Measurements from ENCODE around the gene S100A9.
"Not testable (repeated sequence)": the region's sequence is repeated elsewhere in the genome, so short reads cannot be mapped to it uniquely, and the experiment has no call there.

S100A9 gene

GRCh38 chr1:153346077-153346723 is 11.5 kb upstream of the S100A9 start:
- no peak overlapping the region for H3K4me3 ChIP-seq (ENCODE audit: low read depth, low read length)
- DNase-seq (ENCODE audit: low read depth), result no peak
- TF ChIP-seq, protein P1, sequence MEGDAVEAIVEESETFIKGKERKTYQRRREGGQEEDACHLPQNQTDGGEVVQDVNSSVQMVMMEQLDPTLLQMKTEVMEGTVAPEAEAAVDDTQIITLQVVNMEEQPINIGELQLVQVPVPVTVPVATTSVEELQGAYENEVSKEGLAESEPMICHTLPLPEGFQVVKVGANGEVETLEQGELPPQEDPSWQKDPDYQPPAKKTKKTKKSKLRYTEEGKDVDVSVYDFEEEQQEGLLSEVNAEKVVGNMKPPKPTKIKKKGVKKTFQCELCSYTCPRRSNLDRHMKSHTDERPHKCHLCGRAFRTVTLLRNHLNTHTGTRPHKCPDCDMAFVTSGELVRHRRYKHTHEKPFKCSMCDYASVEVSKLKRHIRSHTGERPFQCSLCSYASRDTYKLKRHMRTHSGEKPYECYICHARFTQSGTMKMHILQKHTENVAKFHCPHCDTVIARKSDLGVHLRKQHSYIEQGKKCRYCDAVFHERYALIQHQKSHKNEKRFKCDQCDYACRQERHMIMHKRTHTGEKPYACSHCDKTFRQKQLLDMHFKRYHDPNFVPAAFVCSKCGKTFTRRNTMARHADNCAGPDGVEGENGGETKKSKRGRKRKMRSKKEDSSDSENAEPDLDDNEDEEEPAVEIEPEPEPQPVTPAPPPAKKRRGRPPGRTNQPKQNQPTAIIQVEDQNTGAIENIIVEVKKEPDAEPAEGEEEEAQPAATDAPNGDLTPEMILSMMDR (IDR thresholded peaks at IDR 0.05; ENCODE audit: control insufficient read depth, extremely low read depth, insufficient read depth), result no peak

GRCh38 chr1:153347049-153347448 is 10.6 kb upstream of the S100A9 start:
- H3K4me3 ChIP-seq (ENCODE audit: low read depth, low read length); DNase-seq (ENCODE audit: low read depth): not testable (repeated sequence)

DNA sequence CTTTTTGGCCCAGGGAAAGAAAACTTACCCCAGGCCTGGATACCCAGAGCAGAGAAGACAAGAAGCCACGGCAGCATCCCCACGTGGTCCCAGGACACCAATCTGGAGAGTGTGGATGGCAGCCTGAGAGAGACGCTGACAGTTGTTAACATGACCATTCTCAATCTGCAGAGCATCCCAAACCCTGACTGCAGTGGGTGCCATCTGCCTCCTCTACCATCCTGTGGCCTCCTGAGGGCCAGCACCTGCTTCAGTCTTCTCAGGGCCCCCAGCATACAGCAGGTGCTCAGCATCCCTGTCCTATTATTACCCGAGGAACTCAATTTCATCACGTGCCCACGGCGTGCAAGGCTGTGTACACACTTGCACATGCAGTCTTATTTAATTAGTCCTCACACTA is 9.8 kb upstream of the S100A9 start:
- H3K4me3 ChIP-seq (ENCODE audit: low read depth, low read length), result no peak overlapping the region
- TF ChIP-seq, protein P1 (IDR thresholded peaks at IDR 0.05; ENCODE audit: control insufficient read depth, extremely low read depth, insufficient read depth), result no peak
- DNase-seq (ENCODE audit: low read depth), result no peak

- DNase-seq (ENCODE audit: low read depth), result no peak
- H3K4me3 ChIP-seq (ENCODE audit: low read depth, low read length), result no peak within 1 kb of the TSS
- TF ChIP-seq, protein P1 (IDR thresholded peaks at IDR 0.05; ENCODE audit: control insufficient read depth, extremely low read depth, insufficient read depth), result 0 out of 2 replicates have a peak, but pooled peaks have one; percentile 7
Measured at GRCh38 chr1:153348511-153349362, 8.9 kb upstream of the S100A9 start, which contains the start of gene PGLYRP4. Gene PGLYRP4 (minus strand): TSS chr1:153348841. CDS start chr1:153347932, 909 bp downstream.

- no peak for DNase-seq (ENCODE audit: low read depth)
- no peak overlapping the region for H3K4me3 ChIP-seq (ENCODE audit: low read depth, low read length)
- TF ChIP-seq, protein P1 (IDR thresholded peaks at IDR 0.05; ENCODE audit: control insufficient read depth, extremely low read depth, insufficient read depth), result no peak
Measured at GRCh38 chr1:153349363-153350320, 8.0 kb upstream of the S100A9 start.

GRCh38 chr1:153350321-153350957 is 7.2 kb upstream of the S100A9 start:
- TF ChIP-seq, protein P1 (IDR thresholded peaks at IDR 0.05; ENCODE audit: control insufficient read depth, extremely low read depth, insufficient read depth), result no peak
- no peak for DNase-seq (ENCODE audit: low read depth)
- no peak overlapping the region for H3K4me3 ChIP-seq (ENCODE audit: low read depth, low read length)

Data from LNCaP clone FGC (cell line).